IMR-90 (cell line): ENCODE measurements around the gene RECK. TPM values are rescaled to one million over a fixed set of nuclear protein-coding genes. Genes with fewer than 3 reads are reported as not detected.

Experiments
- ATAC-seq: fragments of 200-7000 bp; cut with Tn5 transposase; 2 replicates; pipeline ENCODE4 v1.9.1; 2020; ENCODE audit warnings: low read depth, mild to moderate bottlenecking, moderate library complexity
- BruUV-seq: library from RNA; stranded (reverse); fragments of 400-500 nt; replicated peaks from 2 replicates; lab custom pipeline; 2021; lab: Mats Ljungman, UMichigan
- CTCF ChIA-PET: fragments of 300-600 bp; formaldehyde crosslinking; extraction: SDS; loops from one replicate; lab custom pipeline; 2021; ENCODE audit warnings: antibody characterized with exemption; lab: Yijun Ruan, JAX
- POLR2A ChIA-PET: fragments of 300-600 bp; sonication (Branson Sonifier 250); formaldehyde crosslinking; loops from one replicate; lab custom pipeline; 2022; ENCODE audit warnings: antibody characterized with exemption; ENCODE audit not compliant: unreplicated experiment; lab: Charles Lee
- DNase-seq: peaks from one replicate; pipeline ENCODE4 v3.0.0; 2013
- H2AFZ ChIP-seq: replicated peaks from 2 replicates; pipeline ENCODE3; 2013; ENCODE audit warnings: low read length, mild to moderate bottlenecking; ENCODE audit not compliant: poor library complexity
- H2AK5ac ChIP-seq: 2 replicates; pipeline ENCODE4 v1.6.1; 2013; ENCODE audit warnings: low read depth, low read length, inconsistent platforms
- H2AK9ac ChIP-seq: replicated peaks from 2 replicates; pipeline ENCODE3; 2013; ENCODE audit warnings: mild to moderate bottlenecking, low read depth, low read length, moderate library complexity; ENCODE audit not compliant: poor library complexity
- H2BK120ac ChIP-seq: 2 replicates; pipeline ENCODE4 v1.6.1; 2013; ENCODE audit warnings: low read depth, low read length, inconsistent platforms
- H2BK15ac ChIP-seq: 3 replicates; pipeline ENCODE4 v1.6.1; 2013; ENCODE audit warnings: low read depth, low read length, inconsistent platforms
- H2BK20ac ChIP-seq: 2 replicates; pipeline ENCODE4 v1.6.1; 2013; ENCODE audit warnings: low read depth, mild to moderate bottlenecking, inconsistent platforms, low read length, moderate library complexity
- H2BK5ac ChIP-seq: 2 replicates; pipeline ENCODE4 v1.6.1; 2013; ENCODE audit warnings: mild to moderate bottlenecking, low read depth, low read length, inconsistent platforms; ENCODE audit not compliant: poor library complexity, severe bottlenecking
- H3K14ac ChIP-seq: replicated peaks from 2 replicates; pipeline ENCODE4 v1.6.1; 2013; ENCODE audit warnings: low read depth, low read length, inconsistent platforms
- H3K18ac ChIP-seq: 2 replicates; pipeline ENCODE4 v1.6.1; 2013; ENCODE audit warnings: low read depth, low read length, control low read depth
- H3K23ac ChIP-seq: 2 replicates; pipeline ENCODE4 v1.6.1; 2013; ENCODE audit warnings: low read depth, low read length, inconsistent platforms
- H3K27ac ChIP-seq: 2 replicates; pipeline ENCODE4 v1.5.1; 2013; ENCODE audit warnings: mild to moderate bottlenecking, control low read depth, low read length; ENCODE audit not compliant: insufficient read depth
- H3K27me3 ChIP-seq: 2 replicates; pipeline ENCODE4 v1.6.1; 2013; ENCODE audit warnings: low read length; ENCODE audit not compliant: control insufficient read depth, insufficient read depth
- H3K36me3 ChIP-seq: 2 replicates; pipeline ENCODE4 v1.6.1; 2013; ENCODE audit warnings: low read length, mixed read lengths; ENCODE audit not compliant: control insufficient read depth, insufficient read depth
- H3K4ac ChIP-seq: 2 replicates; pipeline ENCODE4 v1.6.1; 2013; ENCODE audit warnings: low read depth, low read length, inconsistent platforms
- H3K4me1 ChIP-seq: 2 replicates; pipeline ENCODE4 v1.6.1; 2013; ENCODE audit warnings: low read length, mixed read lengths; ENCODE audit not compliant: control insufficient read depth, insufficient read depth
- H3K4me2 ChIP-seq: 2 replicates; pipeline ENCODE4 v1.6.1; 2013; ENCODE audit warnings: low read depth, mild to moderate bottlenecking, control low read depth, low read length, moderate library complexity
- H3K4me3 ChIP-seq: 2 replicates; pipeline ENCODE4 v1.5.1; 2013; ENCODE audit warnings: low read depth, mild to moderate bottlenecking, control low read depth, low read length, moderate library complexity; ENCODE audit not compliant: insufficient read depth
- H3K56ac ChIP-seq: 2 replicates; pipeline ENCODE4 v1.6.1; 2013; ENCODE audit warnings: low read length, inconsistent platforms; ENCODE audit not compliant: insufficient read depth; ENCODE audit errors: extremely low read depth
- H3K79me1 ChIP-seq, 2 experiments: 2 replicates each; pipeline ENCODE4 v1.6.1; 2013; ENCODE audit warnings: low read length in 2 of 2, inconsistent platforms in 1 of 2, low read depth in 1 of 2
- H3K9ac ChIP-seq: 2 replicates; pipeline ENCODE4 v1.6.1; 2013; ENCODE audit warnings: low read depth, low read length, control low read depth
- H3K9me1 ChIP-seq: 2 replicates; pipeline ENCODE4 v1.6.1; 2013; ENCODE audit warnings: low read length, inconsistent platforms; ENCODE audit not compliant: insufficient read depth
- H3K9me3 ChIP-seq: 2 replicates; pipeline ENCODE4 v1.6.1; 2013; ENCODE audit warnings: low read length; ENCODE audit not compliant: control insufficient read depth, insufficient read depth
- H4K20me1 ChIP-seq: 2 replicates; pipeline ENCODE4 v1.6.1; 2013; ENCODE audit warnings: low read length, inconsistent platforms; ENCODE audit not compliant: insufficient read depth
- H4K5ac ChIP-seq: 2 replicates; pipeline ENCODE4 v1.6.1; 2013; ENCODE audit warnings: mild to moderate bottlenecking, low read depth, low read length, control low read depth
- H4K8ac ChIP-seq, 2 experiments: 2 replicates each; pipeline ENCODE4 v1.6.1; 2013; ENCODE audit warnings: low read depth in 2 of 2, low read length in 2 of 2, control low read depth in 1 of 2, inconsistent platforms in 1 of 2
- H4K91ac ChIP-seq: 2 replicates; pipeline ENCODE4 v1.6.1; 2013; ENCODE audit warnings: low read depth, low read length, inconsistent platforms; ENCODE audit not compliant: insufficient read depth
- CEBPB ChIP-seq: IDR thresholded peaks from 2 replicates; pipeline ENCODE4 v1.6.1; 2012; ENCODE audit warnings: low read depth, low read length, improper control_type of control experiment
- CHD1 ChIP-seq: IDR thresholded peaks from 2 replicates; pipeline ENCODE4 v1.6.1; 2012; ENCODE audit warnings: low read depth, low read length, improper control_type of control experiment
- ELK1 ChIP-seq: fragments of 150-350 bp; IDR thresholded peaks from 2 replicates; pipeline ENCODE4 v1.6.1; 2016; ENCODE audit warnings: low read depth, mild to moderate bottlenecking, low read length, moderate library complexity, borderline replicate concordance
- FOS ChIP-seq: fragments of 150-350 bp; IDR thresholded peaks from 2 replicates; pipeline ENCODE4 v1.6.1; 2016; ENCODE audit warnings: low read depth, low read length
- MAZ ChIP-seq: IDR thresholded peaks from 2 replicates; pipeline ENCODE4 v1.6.1; 2012; ENCODE audit warnings: low read depth, mild to moderate bottlenecking, low read length, improper control_type of control experiment, moderate library complexity, borderline replicate concordance
- MXI1 ChIP-seq: IDR thresholded peaks from 2 replicates; pipeline ENCODE4 v1.6.1; 2012; ENCODE audit warnings: low read depth, mild to moderate bottlenecking, low read length, moderate library complexity, borderline replicate concordance
- NFE2L2 ChIP-seq: fragments of 150-350 bp; IDR thresholded peaks from 2 replicates; pipeline ENCODE4 v1.6.1; 2016; ENCODE audit warnings: low read depth, mild to moderate bottlenecking, low read length
- POLR2A ChIP-seq: IDR thresholded peaks from 2 replicates; pipeline ENCODE4 v1.6.1; 2012; ENCODE audit warnings: mild to moderate bottlenecking, low read depth, low read length
- RAD21 ChIP-seq: IDR thresholded peaks from 2 replicates; pipeline ENCODE4 v1.6.1; 2012; ENCODE audit warnings: low read length, improper control_type of control experiment
- RCOR1 ChIP-seq: IDR thresholded peaks from 2 replicates; pipeline ENCODE4 v1.6.1; 2012; ENCODE audit warnings: mild to moderate bottlenecking, low read length, improper control_type of control experiment; ENCODE audit not compliant: insufficient replicate concordance
- SMC3 ChIP-seq: fragments of 150-350 bp; IDR thresholded peaks from 2 replicates; pipeline ENCODE4 v1.6.1; 2016; ENCODE audit warnings: low read depth, mild to moderate bottlenecking, antibody characterized with exemption, low read length, moderate library complexity
- WGBS, 2 experiments: methylation state at CpG; one replicate each; pipeline versions ENCODE4 v1.1.5 to v1.1.7; 2013; ENCODE audit warnings: missing lambda C conversion rate in 2 of 2; ENCODE audit not compliant: insufficient read length in 1 of 2; ENCODE audit errors: extremely low coverage in 2 of 2; 5-methylcytosine and 5-hydroxymethylcytosine counted together
- dilution Hi-C: fragments of 300-500 bp; cut with HindIII; formaldehyde crosslinking; loops from one replicate; pipeline ENCODE4 v1.14.3; 2018; ENCODE audit warnings: low sequenced_read_pairs; ENCODE audit not compliant: unreplicated experiment
- in situ Hi-C: fragments of 300-500 bp; cut with MboI; formaldehyde crosslinking; loops from 3 replicates; pipeline ENCODE4 v1.14.3; 2019; ENCODE audit warnings: low sequenced_read_pairs, inconsistent platforms, mixed read lengths
- intact Hi-C: fragments of 100-400 bp; cut with micrococcal nuclease; formaldehyde crosslinking; loops from 2 replicates; pipeline ENCODE4 v1.10.0; 2022
- polyA plus RNA-seq, 3 experiments: library from polyadenylated mRNA; depleted of rRNA; stranded (reverse); fragments of >200 nt; gene quantifications; 2 replicates each; pipeline ENCODE4 v1.2.3, GENCODE V29; 2012; ENCODE audit warnings: low replicate concordance in 1 of 3
- total RNA-seq: library from RNA; depleted of rRNA; stranded (reverse); fragments of >200 nt; gene quantifications from 2 replicates; pipeline ENCODE4 v1.2.3, GENCODE V29; 2012

RECK gene
- total and polyA plus RNA-seq, 2 of the 4 experiments (the other 2 are of a cell fraction), result 23.5 to 44.0 TPM

GRCh38 chr9:36165826-36166167, 129.1 kb downstream of the RECK start:
- Histone ChIP-seq H4K20me1 (no peaks in the 10 kb centered on the region), H3K4me2 (peak overlapping the region; percentile 77), H3K56ac (no peak overlapping the region), H3K23ac (peak overlapping the region; percentile 82; the same call in 1 of the 2 replicates), H2BK20ac (peak overlapping the region; percentile 57), H3K27me3 (no peaks in the 10 kb centered on the region; the same call in 1 of the 2 replicates), H3K4me3 (peak overlapping the region; percentile 9; the same call in 1 of the 2 replicates), H2AFZ (peak overlapping the region; percentile 60), H4K8ac (peak overlapping the region; percentile 82 to 90; a peak in 3 of 4 replicates), H2BK120ac (peak overlapping the region; percentile 50), H4K5ac (peak overlapping the region; percentile 91), H3K9ac (peak overlapping the region; percentile 67), H3K4me1 (peaks cover 31% of the 10 kb centered on the region), H3K9me3 (no peaks in the 10 kb centered on the region), H3K36me3 (peaks cover 5% of the 10 kb centered on the region), H3K9me1 (peaks cover 28% of the 10 kb centered on the region), H2AK9ac (no peak overlapping the region), H3K4ac (peak overlapping the region; percentile 71), H2BK5ac (no peak overlapping the region), H4K91ac (peak overlapping the region; percentile 84), H2AK5ac (peak overlapping the region; percentile 66; the same call in 1 of the 2 replicates), H3K27ac (peak overlapping the region; percentile 35), H2BK15ac (no peak overlapping the region; the same call in 2 of the 3 replicates), H3K79me1 (peaks cover 0 to 15% of the 10 kb centered on the region in 2 experiments; a peak in 2 of 4 replicates), H3K14ac (peak overlapping the region; percentile 84), H3K18ac (peak overlapping the region; percentile 84)
- TF ChIP-seq ELK1 (no peak), CHD1 (no peak), MXI1 (no peak), FOS (no peak), SMC3 (no peak), NFE2L2 (no peak), RAD21 (no peak), RCOR1 (no peak), MAZ (no peak), POLR2A (no peak), CEBPB (no peak)
- no CpG with 5 or more reads among the region's 12 CpGs for WGBS, 2 experiments
- dilution Hi-C loops (no loop called here), intact Hi-C loops (loop anchor here (1.0 to 2.0 kb wide), 3 partner anchors 63 to 210 kb away; no protein-coding TSS in a partner anchor), in situ Hi-C loops (no loop called here)
- ChIA-PET CTCF (interaction anchor here (0.6 to 1.5 kb wide), 5 partner anchors 17 to 211 kb away, joined by 3 to 9 read pairs (median 4); partner anchors contain the start of gene CLTA), POLR2A (no interaction called here)
- ATAC-seq (peak; percentile 8), DNase-seq (peak; percentile 45)
- BruUV-seq, result no TSS peak
